Gastroesophageal sphincter (tissue), 3 donors: Measurements from ENCODE around the gene FAM168A.

Experiments used
- CTCF ChIP-seq, 4 experiments: fragments of 200-600 bp in 2 of 4; fragments of 450-650 bp in 2 of 4; sonication (generic) in 1 of 4; IDR thresholded peaks; one replicate each; pipeline ENCODE4 v1.5.1; 2017 to 2019; ENCODE audit warnings: antibody characterized with exemption in 4 of 4, mild to moderate bottlenecking in 2 of 4, moderate library complexity in 2 of 4
- POLR2AphosphoS5 ChIP-seq: sonication (generic); formaldehyde crosslinking; IDR thresholded peaks from one replicate; pipeline ENCODE4 v1.6.1; 2017; ENCODE audit warnings: antibody characterized with exemption

GRCh38 chr11:73372375-73372993 lies 225.4 kb downstream of the FAM168A start:
- TF ChIP-seq POLR2AphosphoS5 (no peak), CTCF (IDR thresholded peaks at IDR 0.05) (peak in 1 of 4 experiments; percentile 7)
